Measurements from ENCODE around the gene GLT6D1. TPM values are rescaled to one million over a fixed set of nuclear protein-coding genes. Genes with fewer than 3 reads are reported as not detected.

Gene GLT6D1
- total and polyA plus RNA-seq, 2 donors (not counting 3 experiments of a cell fraction or from before 2014, with no cell fraction given) = not detected

DNA sequence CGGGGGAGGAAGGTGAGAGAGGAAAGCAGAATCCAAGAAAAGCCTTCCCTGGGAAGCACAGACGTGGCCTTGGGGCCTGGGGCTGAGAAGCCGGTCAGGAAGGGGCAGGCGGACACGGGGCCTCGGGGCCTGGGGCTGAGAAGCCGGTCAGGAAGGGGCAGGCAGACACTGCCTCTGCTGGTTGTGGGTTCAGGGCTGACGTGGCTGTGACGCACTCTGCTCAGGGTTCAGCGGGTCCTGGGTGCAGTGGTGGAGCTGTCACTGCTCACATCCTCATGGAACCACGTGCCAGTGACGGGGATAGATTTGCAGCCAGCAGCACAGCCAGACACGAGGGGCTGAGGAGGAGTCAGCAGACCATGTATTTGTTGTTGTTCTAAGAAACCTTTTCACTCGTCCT lies 65.0 kb downstream of the GLT6D1 start:
- Histone ChIP-seq H3K4me3 (replicated peaks in 1 of 3; ENCODE audit: insufficient read depth in 1 of 3, low read depth in 1 of 3, low read length in 3 of 3) (no peak overlapping the region), H4K20me1 (replicated peaks; ENCODE audit: control insufficient read depth, extremely low read depth, insufficient read depth, low read length) (no peaks in the 10 kb centered on the region), H3K9ac (replicated peaks; ENCODE audit: extremely low read depth, insufficient read depth, low read length) (no peak overlapping the region), H3K79me2 (ENCODE audit: control insufficient read depth, insufficient read depth, low read length) (no peaks in the 10 kb centered on the region), H3K27me3 (ENCODE audit: control insufficient read depth in 2 of 2, insufficient read depth in 2 of 2, low read length in 2 of 2) (no peaks in the 10 kb centered on the region), H3K9me3 (replicated peaks; ENCODE audit: control insufficient read depth, insufficient read depth, low read length) (no peaks in the 10 kb centered on the region), H3K4me1 (ENCODE audit: control insufficient read depth, extremely low read depth, insufficient read depth, low read length) (no peaks in the 10 kb centered on the region), H3K36me3 (ENCODE audit: control insufficient read depth in 2 of 2, extremely low read depth in 1 of 2, insufficient read depth in 2 of 2, low read length in 2 of 2) (no peaks in the 10 kb centered on the region), H3K4me2 (ENCODE audit: insufficient read depth, low read length) (no peak overlapping the region), H3K9me1 (replicated peaks; ENCODE audit: control insufficient read depth, extremely low read depth, insufficient read depth, low read length) (no peaks in the 10 kb centered on the region), H2AFZ (ENCODE audit: low read depth, low read length) (no peak overlapping the region), H3K27ac (ENCODE audit: insufficient read depth, low read depth, low read length) (no peak overlapping the region)
- DNase-seq (ENCODE audit: low read depth, low spot score) = no peak
- BruUV-seq (replicated peaks) = no TSS peak
- intact Hi-C loops (cut with micrococcal nuclease) = no loop called here
- ChIA-PET CTCF (no interaction called here), POLR2A (no interaction called here)
- FAIRE-seq = no peak
- dilution Hi-C loops (cut with MboI; ENCODE audit: extremely low pct_ligation_motif_present, low sequenced_read_pairs) = no loop called here
- TF ChIP-seq GATA2 (IDR thresholded peaks at IDR 0.05; ENCODE audit: insufficient read depth, insufficient read length, low read depth, low read length) (no peak), POLR2AphosphoS5 (IDR thresholded peaks at IDR 0.05; ENCODE audit: insufficient read depth, low read depth, low read length) (no peak)
- TF ChIP-seq, protein P1, sequence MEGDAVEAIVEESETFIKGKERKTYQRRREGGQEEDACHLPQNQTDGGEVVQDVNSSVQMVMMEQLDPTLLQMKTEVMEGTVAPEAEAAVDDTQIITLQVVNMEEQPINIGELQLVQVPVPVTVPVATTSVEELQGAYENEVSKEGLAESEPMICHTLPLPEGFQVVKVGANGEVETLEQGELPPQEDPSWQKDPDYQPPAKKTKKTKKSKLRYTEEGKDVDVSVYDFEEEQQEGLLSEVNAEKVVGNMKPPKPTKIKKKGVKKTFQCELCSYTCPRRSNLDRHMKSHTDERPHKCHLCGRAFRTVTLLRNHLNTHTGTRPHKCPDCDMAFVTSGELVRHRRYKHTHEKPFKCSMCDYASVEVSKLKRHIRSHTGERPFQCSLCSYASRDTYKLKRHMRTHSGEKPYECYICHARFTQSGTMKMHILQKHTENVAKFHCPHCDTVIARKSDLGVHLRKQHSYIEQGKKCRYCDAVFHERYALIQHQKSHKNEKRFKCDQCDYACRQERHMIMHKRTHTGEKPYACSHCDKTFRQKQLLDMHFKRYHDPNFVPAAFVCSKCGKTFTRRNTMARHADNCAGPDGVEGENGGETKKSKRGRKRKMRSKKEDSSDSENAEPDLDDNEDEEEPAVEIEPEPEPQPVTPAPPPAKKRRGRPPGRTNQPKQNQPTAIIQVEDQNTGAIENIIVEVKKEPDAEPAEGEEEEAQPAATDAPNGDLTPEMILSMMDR (IDR thresholded peaks at IDR 0.05; ENCODE audit: extremely low read depth in 1 of 2, insufficient read depth in 1 of 2, low read depth in 1 of 2, low read length in 2 of 2) = no peak

Other genes starting within 250 kb of the GLT6D1 start
- gene PPP1R26, start 159.8 kb downstream of the GLT6D1 start, total RNA-seq = 11.8 and 16.9 TPM in 2 replicates
- 5.7 and 5.9 TPM in 2 replicates for gene PPP1R26, start 159.8 kb downstream of the GLT6D1 start, polyA plus RNA-seq
- gene MRPS2, start 138.9 kb downstream of the GLT6D1 start, total RNA-seq = 48.0 and 50.8 TPM in 2 replicates
- gene MRPS2, start 138.9 kb downstream of the GLT6D1 start, polyA plus RNA-seq = 231 and 303 TPM in 2 replicates
- not detected in 2 replicates for gene LCN1, start 118.1 kb downstream of the GLT6D1 start, total RNA-seq
- gene LCN1, start 118.1 kb downstream of the GLT6D1 start, polyA plus RNA-seq = not detected in 2 replicates
- gene OBP2A, start 93.4 kb downstream of the GLT6D1 start, total RNA-seq = not detected in 2 replicates
- not detected in 2 replicates for gene OBP2A, start 93.4 kb downstream of the GLT6D1 start, polyA plus RNA-seq
- not detected in 2 replicates for gene PAEP, start 77.8 kb downstream of the GLT6D1 start, total RNA-seq
- gene PAEP, start 77.8 kb downstream of the GLT6D1 start, polyA plus RNA-seq = not detected in 2 replicates
- gene LCN9, start 23.8 kb upstream of the GLT6D1 start, total RNA-seq = not detected in 2 replicates
- not detected in 2 replicates for gene LCN9, start 23.8 kb upstream of the GLT6D1 start, polyA plus RNA-seq
- gene SOHLH1, start 59.9 kb upstream of the GLT6D1 start, total RNA-seq = not detected in 2 replicates
- gene SOHLH1, start 59.9 kb upstream of the GLT6D1 start, polyA plus RNA-seq = not detected in 2 replicates
- not detected in 2 replicates for gene KCNT1, start 62.6 kb upstream of the GLT6D1 start, total RNA-seq
- gene KCNT1, start 62.6 kb upstream of the GLT6D1 start, polyA plus RNA-seq = not detected in 2 replicates